Measurements from ENCODE around the gene REEP6.
A peak's percentile ranks its signal among the peaks of the same experiment; 100 is the strongest.

- TF ChIP-seq CTCF (IDR thresholded peaks at IDR 0.05; ENCODE audit: low read depth, low read length, missing input control) (no peak), ATF3 (IDR thresholded peaks at IDR 0.05) (no peak), REST (IDR thresholded peaks at IDR 0.05) (no peak), NR2F2 (IDR thresholded peaks at IDR 0.05) (peak; percentile 92), EGR1 (IDR thresholded peaks at IDR 0.05; ENCODE audit: low read depth in 2 of 2) (peak in 1 of 2 donors; percentile 29), RAD21 (IDR thresholded peaks at IDR 0.05) (no peak)
Measured at GRCh38 chr19:1492474-1493006, 1.6 kb downstream of the REEP6 start.
